Heart right ventricle (tissue), 16 donors: ENCODE data around the gene OTUB1. TPM values are rescaled to one million over a fixed set of nuclear protein-coding genes. Genes with fewer than 3 reads are reported as not detected.
A peak's percentile ranks its signal among the peaks of the same experiment; 100 is the strongest.

Source experiments
- ATAC-seq, 8 donors: fragments of 200-7000 bp; cut with Tn5 transposase; one replicate each; pipeline ENCODE4 v1.9.1; 2020; ENCODE audit warnings: mild to moderate bottlenecking in 8 of 8, moderate library complexity in 8 of 8, moderate number of reproducible peaks in 1 of 8
- DNase-seq, 2 donors: peaks; one replicate each; pipeline ENCODE4 v3.0.0-alpha.2; 2020
- H3K27ac ChIP-seq, 10 donors: fragments of 200-600 bp; sonication (generic) in 2 of 10; one replicate each; pipeline versions ENCODE4 v1.5.0 to v1.8.0; 2020 to 2022; ENCODE audit warnings: mild to moderate bottlenecking in 3 of 10
- H3K27me3 ChIP-seq, 7 donors: fragments of 200-600 bp; one replicate each; pipeline ENCODE4 v1.8.0; 2021 to 2022; ENCODE audit warnings: mild to moderate bottlenecking in 2 of 7
- H3K36me3 ChIP-seq, 9 donors: fragments of 200-600 bp; sonication (generic) in 1 of 9; one replicate each; pipeline versions ENCODE4 v1.5.0 to v1.8.0; 2020 to 2022; ENCODE audit warnings: mild to moderate bottlenecking in 2 of 9
- H3K4me1 ChIP-seq, 9 donors: fragments of 200-600 bp; sonication (generic) in 1 of 9; one replicate each; pipeline versions ENCODE4 v1.5.0 to v1.8.0; 2020 to 2022; ENCODE audit warnings: mild to moderate bottlenecking in 4 of 9
- H3K4me3 ChIP-seq, 10 donors: fragments of 200-600 bp; sonication (generic) in 2 of 10; one replicate each; pipeline versions ENCODE4 v1.5.0 to v1.8.0; 2020 to 2022; ENCODE audit warnings: mild to moderate bottlenecking in 7 of 10, moderate library complexity in 2 of 10
- H3K9me3 ChIP-seq, 11 donors: fragments of 200-600 bp in 10 of 11; sonication (generic) in 2 of 11; one replicate each; pipeline versions ENCODE4 v1.5.0 to v1.8.0; 2013 to 2022; ENCODE audit warnings: mild to moderate bottlenecking in 2 of 11, control low read depth in 1 of 11, moderate library complexity in 1 of 11
- CTCF ChIP-seq, 9 donors: fragments of 200-600 bp; sonication (generic) in 2 of 9; IDR thresholded peaks; one replicate each; pipeline versions ENCODE4 v1.5.0 to v1.8.0; 2021 to 2022; ENCODE audit warnings: antibody characterized with exemption in 9 of 9, mild to moderate bottlenecking in 5 of 9, moderate library complexity in 1 of 9
- WGBS, 2 donors: extraction: QIAGEN DNeasy Blood & Tissue Kit; methylation state at CpG; one replicate each; pipeline ENCODE4 v1.1.7; 2013; ENCODE audit warnings: inconsistent platforms in 1 of 2; 5-methylcytosine and 5-hydroxymethylcytosine counted together
- intact Hi-C, 10 donors: fragments of 100-400 bp; cut with DNase I; formaldehyde crosslinking; loops; one replicate each; pipeline versions ENCODE4 v1.11.1 to v1.14.2; 2022
- long read RNA-seq, 3 donors: library from polyadenylated mRNA; unstranded; transcript quantifications; one replicate each; pipeline ENCODE4 v2.0.0, GENCODE V29; 2020 to 2021
- polyA plus RNA-seq, 2 donors: library from polyadenylated mRNA; stranded (reverse); fragments of 200-250 nt; gene quantifications; one replicate each; pipeline ENCODE4 v1.2.3, GENCODE V29; 2013
- total RNA-seq, 10 donors: library from RNA; stranded (reverse); fragmentation: NEBNext Ultra II Directional in 3 of 10; extraction: Animal tissue kit (Norgen Biotek cat#: 25700) in 3 of 10; gene quantifications; one replicate each; pipeline versions ENCODE4 v1.2.1 to v1.2.4, GENCODE V29; 2021 to 2023
- donor health status: Arrhythmogenic right ventricular cardiomyopathy.
- donor health status: ischemic (EF 13 %, LVEDD 7.1; RV severe dilation, severe dysfunction).
- donor health status: healthy with polysubstance abuse.
- donor health status: DM: no; HTN: yes; CAD: no.
- donor health status: DM: no; HTN: no; CAD: no.
- donor health status: ischemic (EF 25% LVEDD 6.9; RV normal size, moderate dysfunction).
- donor health status: ischemic (EF 25% LVEDD 5.7; RV mildly dilated, moderate dysfunction).
- donor health status: healthy.
- donor health status: DM: yes; HTN: yes; CAD: no.
- donor health status: Ischemic cardiomyopathy.
- donor health status: ischemic (EF 35%, LVEDD 5.7; RV mildly dilated, moderate dysfunction).
- donor health status: nonischemic (EF 11% LVEDD 7.7; RV severe dilation, severe dysfunction).
- donor health status: DM: yes; HTN: yes; CAD: no.
- donor health status: PGD.
- donor health status: ischemic (EF 29% LVEDD 5.4; RV normal size, mild dysfunction).
- donor health status: nonischemic (EF 23%, LVEDD 6.1; RV moderate dilation, normal function).

The OTUB1 gene
- total RNA-seq, result 10 to 100 TPM; 47.0 to 58.2 (median 49.8) TPM
- 10 to 100 TPM; 34.9 to 87.0 TPM for polyA plus RNA-seq
- long read RNA-seq, donor 1, transcript OTUB1-201 (6 exons, 2,493 nt), result minor isoform, 5 of 74 reads
- long read RNA-seq, donor 1, transcript OTUB1-209 (7 exons, 1,729 nt), result major isoform, 47 of 74 reads
- long read RNA-seq, donor 1, partial matches to known transcripts, result 0 of 74 reads
- long read RNA-seq, donor 1, other reads (novel, unspliced or antisense), result 21 of 74 reads
- long read RNA-seq, donor 2, transcript OTUB1-209 (7 exons, 1,729 nt), result major isoform, 57 of 90 reads
- long read RNA-seq, donor 2, partial matches to known transcripts, result 1 of 90 reads
- long read RNA-seq, donor 2, other reads (novel, unspliced or antisense), result 28 of 90 reads
- long read RNA-seq, donor 3, transcript OTUB1-209 (7 exons, 1,729 nt), result major isoform, 45 of 56 reads
- long read RNA-seq, donor 3, partial matches to known transcripts, result 3 of 56 reads
- long read RNA-seq, donor 3, other reads (novel, unspliced or antisense), result 4 of 56 reads

- TF ChIP-seq CTCF (IDR thresholded peaks at IDR 0.05), result peak in 2 of 9 donors; percentile 5 to 17
- Histone ChIP-seq H3K27ac (peak within 1 kb of the TSS in 9 of 10 donors; percentile 78 to 92 (median 88)), H3K36me3 (peaks cover 0 to 34% (median 13%) of the 10 kb centered on the region in 9 donors), H3K4me3 (peak within 1 kb of the TSS; percentile 79 to 100 (median 92)), H3K9me3 (no peaks in the 10 kb centered on the region), H3K27me3 (no peaks in the 10 kb centered on the region), H3K4me1 (peaks cover 3 to 41% (median 22%) of the 10 kb centered on the region in 9 donors)
- DNase-seq (peak; percentile 91 to 92), ATAC-seq (peak; percentile 88 to 96 (median 94))
- WGBS, 2 donors, result 0 to 1% methylated on average over 56 to 63 of the region's 63 CpGs
- intact Hi-C loops, result no loop called here
Observed at GRCh38 chr11:63986156-63986931, at the start of gene OTUB1. OTUB1 (plus strand) TSS chr11:63986438; CDS start chr11:63986457, 19 bp downstream.

- intact Hi-C loops, result loop anchor here in 2 of 10 donors (2.0 kb wide), 3 partner anchors 17 to 65 kb away; no protein-coding TSS in a partner anchor
- H3K27me3 ChIP-seq, result no peaks in the 10 kb centered on the region
- peak in 6 of 8 donors; percentile 1 to 31 (median 6) for ATAC-seq
- H3K9me3 ChIP-seq, result no peaks in the 10 kb centered on the region
- H3K27ac ChIP-seq, result peak overlapping the region in 9 of 10 donors; percentile 53 to 83 (median 76)
- no peak for DNase-seq
- TF ChIP-seq CTCF (IDR thresholded peaks at IDR 0.05), result no peak
- peaks cover 0 to 38% (median 23%) of the 10 kb centered on the region in 9 donors for H3K4me1 ChIP-seq
- WGBS, 2 donors, result 25 to 26% methylated on average over 30 of the region's 30 CpGs
- H3K36me3 ChIP-seq, result no peaks in the 10 kb centered on the region
- peak overlapping the region; percentile 53 to 92 (median 72) for H3K4me3 ChIP-seq
Observed at GRCh38 chr11:63937713-63938478, 48.3 kb upstream of the OTUB1 start.

- intact Hi-C loops, result loop anchor here in 2 of 10 donors (2.0 kb wide), 3 partner anchors 18 to 66 kb away; no protein-coding TSS in a partner anchor
- peak within 1 kb of the TSS; percentile 49 to 83 (median 75) for H3K27ac ChIP-seq
- TF ChIP-seq CTCF (IDR thresholded peaks at IDR 0.05), result peak in 5 of 9 donors; percentile 6 to 26 (median 12)
- 0 to 1% methylated on average over 73 to 91 of the region's 92 CpGs for WGBS, 2 donors
- H3K4me1 ChIP-seq, result peaks cover 0 to 38% (median 23%) of the 10 kb centered on the region in 9 donors
- H3K4me3 ChIP-seq, result peak within 1 kb of the TSS; percentile 53 to 92 (median 72)
- DNase-seq (peak; percentile 86 to 91), ATAC-seq (peak; percentile 93 to 96 (median 95))
- H3K9me3 ChIP-seq, result no peaks in the 10 kb centered on the region
- no peaks in the 10 kb centered on the region for H3K27me3 ChIP-seq
- H3K36me3 ChIP-seq, result no peaks in the 10 kb centered on the region
Observed at GRCh38 chr11:63938479-63939396, 47.5 kb upstream of the OTUB1 start, which contains the start of gene NAA40. NAA40 (plus strand) TSS chr11:63939002; CDS start chr11:63939097, 95 bp downstream.
